Heart left ventricle (tissue), 13 donors: ENCODE measurements around the gene NLGN4X.

ENCODE experiments used
- CTCF ChIP-seq, 12 donors: fragments of 200-600 bp; sonication (generic) in 4 of 12; IDR thresholded peaks; one replicate each; pipeline versions ENCODE4 v1.5.0 to v1.8.0; 2018 to 2022; ENCODE audit warnings: antibody characterized with exemption in 12 of 12, mild to moderate bottlenecking in 5 of 12
- POLR2A ChIP-seq, 2 donors: fragments of 450-650 bp; IDR thresholded peaks; one replicate each; pipeline ENCODE4 v1.6.1; 2017; ENCODE audit warnings: antibody characterized with exemption in 2 of 2, mild to moderate bottlenecking in 2 of 2, moderate library complexity in 2 of 2
- donor health status: ischemic (EF 13 %, LVEDD 7.1; RV severe dilation, severe dysfunction).
- donor health status: DM: no; HTN: yes; CAD: no.
- donor health status: DM: no; HTN: no; CAD: no.
- donor health status: ischemic (EF 25% LVEDD 6.9; RV normal size, moderate dysfunction).
- donor health status: ischemic (EF 25% LVEDD 5.7; RV mildly dilated, moderate dysfunction).
- donor health status: ischemic (EF 35%, LVEDD 5.7; RV mildly dilated, moderate dysfunction).
- donor health status: nonischemic (EF 11% LVEDD 7.7; RV severe dilation, severe dysfunction).
- donor health status: DM: yes; HTN: yes; CAD: no.
- donor health status: PGD.
- donor health status: ischemic (EF 29% LVEDD 5.4; RV normal size, mild dysfunction).
- donor health status: nonischemic (EF 23%, LVEDD 6.1; RV moderate dilation, normal function).

GRCh38 chrX:6203462-6204215, 25.0 kb downstream of the NLGN4X start:
- no peak for TF ChIP-seq POLR2A (IDR thresholded peaks at IDR 0.05)
- TF ChIP-seq CTCF (IDR thresholded peaks at IDR 0.05), result no peak
